KBM-7 (cell line): ENCODE data around the gene ROBO1.
"Not testable (repeated sequence)": the region's sequence is repeated elsewhere in the genome, so short reads cannot be mapped to it uniquely, and the experiment has no call there.

Experiments
- DNase-seq: peaks from one replicate; pipeline ENCODE4 v3.0.0-alpha.2; 2015
- in situ Hi-C: fragments of 300-500 bp; cut with MboI; formaldehyde crosslinking; loops from 2 replicates; pipeline ENCODE4 v1.14.3; 2020; ENCODE audit warnings: low sequenced_read_pairs, low pct_unique_long_range_greater_than_20kb, mixed read lengths

Gene ROBO1

DNA sequence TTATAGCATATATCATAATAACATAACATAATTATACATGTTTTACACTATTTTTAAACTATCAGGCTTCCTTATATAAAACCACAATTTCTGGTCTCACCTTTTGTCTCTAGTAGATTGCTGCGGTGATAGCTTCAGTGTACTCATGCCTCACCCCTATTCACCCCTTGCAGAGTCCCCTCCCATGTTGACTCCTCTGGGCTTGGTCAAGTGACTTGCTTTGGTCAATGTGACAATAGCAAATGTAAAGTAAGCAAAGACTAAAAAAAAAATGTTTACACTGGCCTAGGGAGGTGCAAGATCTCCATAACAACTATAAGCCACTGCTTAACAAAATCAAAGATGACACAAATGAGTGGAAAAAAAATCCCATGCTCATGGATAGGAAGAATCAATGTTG lies 537.5 kb downstream of the ROBO1 start:
- DNase-seq, result no peak
- in situ Hi-C loops, result no loop called here

DNA sequence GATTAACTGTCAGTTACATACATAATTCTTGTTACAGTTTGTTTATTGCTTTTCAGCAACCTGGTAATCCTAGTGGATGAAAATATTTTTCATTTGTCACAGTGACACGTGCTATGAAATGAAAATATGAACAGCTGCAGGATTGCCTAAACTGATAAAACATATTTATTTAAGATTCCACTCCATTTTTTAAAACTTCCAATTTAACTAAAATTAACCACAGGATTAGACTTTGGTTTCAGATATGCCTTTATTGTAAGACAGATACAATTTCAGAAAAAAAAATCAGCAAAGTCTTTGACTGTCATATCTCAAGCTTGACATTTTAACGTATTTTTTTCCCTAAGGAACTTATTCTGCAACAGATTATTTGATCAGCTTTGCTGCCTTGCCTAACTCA lies 550.7 kb downstream of the ROBO1 start:
- DNase-seq, result no peak
- in situ Hi-C loops, result no loop called here

DNA sequence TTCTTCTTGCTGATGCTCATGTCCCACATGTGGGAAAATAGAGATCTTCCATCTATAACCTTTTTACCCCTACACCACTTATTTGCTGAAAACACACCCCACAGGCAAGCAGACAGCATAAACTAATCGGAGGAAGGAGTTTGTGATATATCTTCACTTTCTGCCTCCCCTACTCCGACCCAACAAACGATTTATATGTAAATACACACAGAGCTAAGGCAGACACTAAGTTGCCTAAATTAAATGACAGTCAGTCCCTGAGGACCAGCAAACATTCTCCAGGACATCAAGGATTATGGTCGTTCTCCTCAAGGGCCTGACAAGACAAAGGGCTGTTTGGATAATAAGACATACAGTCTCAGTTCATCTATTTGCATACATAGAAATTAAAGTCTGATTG lies 552.5 kb downstream of the ROBO1 start:
- in situ Hi-C loops, result no loop called here
- DNase-seq, result no peak

DNA sequence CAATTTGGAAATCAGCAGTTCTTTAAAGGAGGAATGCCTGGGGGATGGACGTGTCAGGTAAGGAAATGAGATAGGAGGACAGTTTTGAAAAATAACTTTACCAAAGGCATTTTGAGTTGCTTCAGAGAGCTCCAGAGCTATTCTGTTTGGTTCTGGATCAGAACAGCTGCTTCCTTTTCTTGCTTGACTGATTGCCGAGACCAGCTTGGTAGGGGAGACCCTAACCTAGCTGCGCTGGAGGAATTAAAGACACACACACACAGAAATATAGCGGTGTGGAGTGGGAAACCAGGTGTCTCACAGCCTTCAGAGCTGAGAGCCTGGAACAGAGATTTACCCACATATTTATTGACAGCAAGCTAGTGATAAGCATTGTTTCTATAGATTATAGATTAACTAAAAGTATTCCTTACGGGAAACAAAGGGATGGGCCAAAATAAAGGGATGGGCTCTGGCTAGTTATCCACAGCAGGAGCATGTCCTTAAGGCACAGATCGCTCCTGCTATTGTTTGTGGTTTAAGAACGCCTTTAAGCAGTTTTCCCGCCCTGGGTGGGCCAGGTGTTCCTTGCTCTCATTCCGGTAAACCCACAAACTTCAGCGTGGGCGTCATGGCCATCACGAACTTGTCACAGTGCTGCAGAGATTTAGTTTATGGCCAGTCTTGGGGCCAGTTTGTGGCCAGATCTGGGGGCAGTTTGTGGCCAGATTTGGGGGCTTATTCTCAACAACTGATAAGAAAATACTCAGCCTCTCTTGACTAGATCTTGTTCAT lies 556.0 kb downstream of the ROBO1 start:
- in situ Hi-C loops, result no loop called here
- DNase-seq, result no peak

DNA sequence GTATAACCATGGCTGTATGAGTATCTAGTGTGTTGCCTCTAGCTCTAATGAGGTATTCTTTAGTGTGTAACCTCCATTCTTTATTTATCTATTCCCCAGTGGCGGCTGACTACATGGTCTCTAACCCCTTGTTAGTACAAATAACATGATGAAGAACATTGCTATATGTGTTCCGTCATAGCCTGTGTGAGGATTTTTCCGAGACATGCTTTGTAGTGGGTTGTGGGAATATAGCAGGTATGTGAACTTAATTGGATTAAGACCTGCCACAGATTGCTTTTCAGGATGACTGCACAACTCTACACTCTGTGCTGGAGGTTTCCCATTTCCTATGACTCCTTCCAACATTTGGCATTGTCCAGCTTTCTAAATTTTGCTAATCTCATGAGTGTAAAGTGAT lies 563.4 kb downstream of the ROBO1 start:
- no peak for DNase-seq

DNA sequence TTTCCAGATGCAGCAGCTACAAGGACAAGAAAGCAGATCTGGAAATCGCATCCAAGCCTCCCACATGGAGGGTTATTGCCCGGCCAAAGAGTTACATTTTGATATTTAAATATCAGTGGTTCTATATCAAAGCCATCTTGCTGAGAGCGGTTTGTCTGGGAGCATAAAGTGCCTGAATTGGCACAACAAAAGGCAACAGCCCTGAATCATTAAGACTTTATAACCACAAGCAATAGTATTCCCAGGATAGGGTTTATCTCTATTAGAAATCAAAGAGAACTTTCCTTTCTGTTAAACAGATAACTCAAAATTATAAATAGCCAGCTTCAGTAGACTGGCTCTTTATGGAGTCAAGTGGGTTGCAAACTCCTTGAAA lies 564.7 kb downstream of the ROBO1 start:
- in situ Hi-C loops, result no loop called here
- DNase-seq, result no peak

More for the DNA sequence above, 563.4 kb downstream of the ROBO1 start:
- in situ Hi-C loops, result no loop called here

DNA sequence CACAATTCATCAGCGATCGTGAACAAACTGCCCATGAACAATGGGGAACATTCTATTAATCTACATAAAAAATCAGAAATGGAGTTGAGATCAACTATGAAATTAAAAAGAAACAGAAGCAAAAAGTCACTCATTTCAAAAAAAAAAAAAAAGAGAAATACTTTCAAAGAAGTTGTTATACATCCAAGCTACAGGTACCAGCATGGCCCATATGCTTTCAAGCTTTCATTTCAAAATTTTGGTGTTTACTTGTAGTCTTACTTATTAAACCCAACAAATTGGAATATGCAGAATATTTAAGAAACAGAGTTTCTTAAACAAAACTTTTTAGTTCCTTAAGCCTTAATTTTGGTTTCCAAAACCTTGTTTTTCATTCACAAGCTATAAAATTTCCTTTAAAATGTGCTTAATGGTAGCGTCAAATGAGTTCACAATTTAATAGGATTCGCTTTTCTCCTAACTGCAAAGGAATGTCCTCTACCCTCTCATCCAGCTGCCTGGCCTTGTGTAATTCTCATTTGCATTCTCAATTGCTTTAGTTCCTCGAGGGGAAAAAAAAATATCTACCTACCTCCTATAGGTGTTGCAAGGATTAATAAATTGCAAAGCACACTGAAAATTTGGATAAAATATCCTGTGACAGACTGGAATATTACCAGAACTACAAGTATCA lies 565.2 kb downstream of the ROBO1 start:
- no peak for DNase-seq
- in situ Hi-C loops, result no loop called here

DNA sequence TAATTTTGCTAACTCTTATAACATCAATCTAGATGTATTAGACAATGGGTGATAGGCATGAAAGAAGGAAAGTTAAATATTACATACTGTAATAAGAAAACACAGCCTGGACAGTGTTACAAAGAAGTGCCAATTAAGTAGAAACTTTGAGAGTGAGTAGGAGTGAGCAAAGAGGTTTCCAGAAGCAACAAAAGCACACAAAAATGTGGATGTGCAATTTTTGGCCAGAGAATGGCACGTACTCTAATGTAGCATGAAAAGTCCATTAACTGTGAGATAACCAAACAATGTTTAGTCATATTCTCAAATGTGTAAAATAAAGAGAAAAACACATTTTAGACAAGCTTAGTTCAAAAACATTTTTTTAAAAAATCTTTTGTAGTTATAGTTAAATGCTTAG lies 567.3 kb downstream of the ROBO1 start:
- in situ Hi-C loops, result no loop called here
- DNase-seq, result no peak

DNA sequence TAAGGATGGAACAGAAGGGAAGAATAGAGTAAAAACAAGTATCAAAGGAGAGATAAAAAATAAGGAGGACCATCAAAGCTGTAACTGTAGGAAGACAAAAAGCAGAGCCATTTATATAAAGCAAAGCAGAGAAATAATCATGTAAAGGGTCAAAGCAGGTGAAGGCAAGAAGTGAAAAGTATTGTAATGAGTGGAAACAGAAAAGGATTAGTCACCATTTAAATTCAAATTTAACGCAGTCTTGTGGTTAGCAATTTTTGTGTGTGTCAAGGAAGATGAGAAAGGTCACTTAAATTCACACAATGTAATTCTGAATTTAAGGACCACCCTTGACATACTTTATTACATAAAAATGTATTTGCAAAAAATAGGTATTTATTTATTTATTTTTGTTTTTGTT lies 567.8 kb downstream of the ROBO1 start:
- in situ Hi-C loops, result no loop called here
- DNase-seq, result no peak

DNA sequence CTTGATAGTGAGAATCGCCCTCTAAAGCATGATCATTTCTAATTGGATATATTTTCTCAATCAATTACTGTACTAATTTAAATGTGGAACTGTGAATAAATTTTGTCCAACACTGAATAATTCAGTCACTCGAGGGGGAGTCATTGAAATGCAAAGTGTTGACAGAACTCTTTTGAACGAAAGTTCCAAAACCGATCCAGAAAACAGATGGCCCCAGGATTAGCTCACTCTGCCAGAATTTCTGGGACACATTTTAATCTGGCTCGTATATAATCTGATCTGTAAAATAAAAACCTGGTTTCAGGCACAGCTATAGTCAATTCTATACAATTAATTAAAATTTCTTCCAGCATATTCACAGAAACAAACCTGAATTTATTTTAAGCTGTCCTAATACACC lies 580.4 kb downstream of the ROBO1 start:
- in situ Hi-C loops, result no loop called here

DNA sequence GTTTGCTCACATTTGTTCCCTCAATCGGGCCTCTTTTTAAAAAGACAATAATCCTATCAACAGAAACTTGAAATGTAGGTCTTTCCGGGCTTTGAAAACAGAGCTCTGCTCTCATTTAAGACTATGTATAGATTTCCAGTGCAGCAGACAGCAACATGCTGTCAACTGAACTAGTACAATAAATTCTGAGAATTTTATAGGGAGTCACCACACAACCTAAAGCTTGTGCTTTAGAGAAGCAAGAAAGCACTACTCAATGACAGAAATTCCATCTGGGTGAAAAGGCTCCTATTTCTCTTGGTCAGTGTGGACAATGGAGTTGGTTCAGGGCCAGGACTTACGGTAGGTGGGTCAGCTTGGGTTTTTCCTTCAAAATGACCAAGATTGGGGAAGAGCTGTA lies 583.5 kb downstream of the ROBO1 start:
- DNase-seq, result no peak
- in situ Hi-C loops, result no loop called here

More for the DNA sequence above, 580.4 kb downstream of the ROBO1 start:
- no peak for DNase-seq

DNA sequence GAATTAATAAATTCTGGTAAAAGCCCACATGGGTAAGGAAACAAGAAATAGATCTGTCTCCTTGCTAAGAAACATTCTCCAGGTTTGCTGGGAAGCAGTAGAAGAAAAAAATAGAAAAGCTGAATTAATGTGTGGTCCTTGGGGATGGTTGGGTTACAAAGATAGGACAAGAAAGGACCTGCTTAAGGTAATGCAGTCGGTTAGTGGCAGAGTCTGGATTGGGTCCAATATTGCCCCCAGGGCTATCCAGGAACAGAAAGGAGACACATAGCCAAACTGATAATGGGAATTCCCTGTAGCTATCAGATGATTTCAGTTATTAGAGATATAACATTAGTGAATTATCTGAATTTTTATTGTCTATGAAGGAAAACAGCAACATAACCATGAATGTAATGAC lies 584.3 kb downstream of the ROBO1 start:
- in situ Hi-C loops, result no loop called here
- no peak for DNase-seq

DNA sequence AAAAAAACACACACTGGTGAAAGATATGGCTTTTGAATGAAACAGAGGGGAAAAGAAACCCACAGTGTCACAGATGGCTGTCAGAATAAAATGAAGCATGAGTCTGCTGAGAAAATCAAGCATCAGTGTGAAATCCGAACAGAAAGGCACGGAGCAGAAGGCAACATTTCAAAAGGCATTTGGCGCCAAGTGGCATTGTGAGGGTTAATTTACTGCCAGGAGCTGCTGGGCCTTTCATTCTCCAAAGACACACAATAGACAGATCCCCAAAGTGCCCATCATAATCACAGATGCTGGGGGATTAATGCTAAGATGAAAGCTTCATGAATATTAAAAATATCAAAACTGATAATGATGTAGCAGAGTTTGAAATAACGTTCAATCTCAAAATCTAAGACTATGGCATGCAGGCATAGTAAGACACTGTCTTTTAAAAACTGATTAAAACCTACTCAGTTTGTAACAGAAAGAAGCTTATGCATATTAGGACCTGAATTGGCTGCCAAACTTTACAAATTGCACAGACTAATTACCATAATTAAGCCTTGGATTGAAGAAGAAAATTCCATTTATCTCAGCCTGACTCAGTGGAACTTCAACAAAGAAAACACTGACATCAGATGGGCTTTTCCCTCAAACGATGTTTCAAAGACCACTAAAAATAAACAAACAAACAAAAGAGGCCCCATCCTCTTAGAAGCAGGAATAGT lies 589.2 kb downstream of the ROBO1 start:
- in situ Hi-C loops, result no loop called here
- no peak for DNase-seq

DNA sequence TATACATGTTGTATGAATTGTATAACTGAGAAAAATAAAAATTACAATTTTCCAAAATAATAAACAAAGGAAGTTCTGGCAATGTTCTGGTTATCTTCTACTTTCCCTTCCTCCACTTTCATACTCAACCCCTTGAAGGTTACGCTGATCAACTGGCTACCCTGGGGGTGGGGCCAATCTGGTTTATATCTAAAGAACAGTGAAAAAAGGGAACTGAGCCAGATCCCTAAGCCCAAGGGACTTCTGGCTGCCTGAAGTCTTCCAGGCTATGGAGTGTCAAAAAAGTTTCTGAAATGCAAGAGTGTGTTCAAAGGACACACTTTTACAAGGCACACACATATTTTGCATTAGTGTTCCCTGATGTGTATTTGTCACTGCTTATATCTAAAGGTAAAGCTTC lies 591.9 kb downstream of the ROBO1 start:
- in situ Hi-C loops, result no loop called here
- DNase-seq, result no peak

DNA sequence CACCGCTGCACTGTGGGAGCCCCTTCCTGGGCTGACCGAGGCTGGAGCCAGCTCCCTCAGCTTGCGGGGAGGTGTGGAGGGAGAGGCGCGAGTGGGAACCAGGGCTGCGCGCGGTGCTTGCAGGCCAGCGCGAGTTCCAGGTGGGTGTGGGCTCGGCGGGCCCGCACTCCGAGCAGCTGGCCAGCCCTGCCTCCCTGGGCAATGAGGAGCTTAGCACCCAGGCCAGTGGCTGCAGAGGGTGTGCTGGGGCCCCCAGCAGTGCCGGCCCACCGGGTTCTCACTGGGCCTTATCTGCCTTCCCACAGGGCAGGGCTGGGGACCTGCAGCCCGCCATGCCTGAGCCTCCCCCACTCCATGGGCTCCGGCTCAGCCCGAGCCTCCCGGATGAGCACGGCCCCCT lies 594.5 kb downstream of the ROBO1 start:
- DNase-seq, in situ Hi-C loops: not testable (repeated sequence)

DNA sequence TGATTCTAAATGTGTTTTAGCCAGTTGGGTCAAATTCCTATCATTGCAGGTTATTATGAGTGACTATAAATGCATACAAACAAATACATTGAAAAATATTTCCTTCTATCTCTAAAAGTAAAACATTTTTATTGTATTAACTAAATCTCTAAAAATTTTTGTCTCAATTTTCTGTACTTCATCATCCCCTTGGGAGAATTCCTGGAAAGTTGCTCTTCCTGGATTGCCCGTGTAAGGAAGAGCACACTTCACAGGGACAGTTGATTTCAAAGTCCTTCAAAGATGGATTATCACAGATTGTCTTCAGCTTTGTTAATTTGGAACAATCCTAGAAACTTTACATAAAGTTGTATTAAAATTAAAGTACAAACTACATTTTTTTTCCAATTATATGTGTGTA lies 595.6 kb downstream of the ROBO1 start:
- DNase-seq, result no peak
- in situ Hi-C loops, result no loop called here

DNA sequence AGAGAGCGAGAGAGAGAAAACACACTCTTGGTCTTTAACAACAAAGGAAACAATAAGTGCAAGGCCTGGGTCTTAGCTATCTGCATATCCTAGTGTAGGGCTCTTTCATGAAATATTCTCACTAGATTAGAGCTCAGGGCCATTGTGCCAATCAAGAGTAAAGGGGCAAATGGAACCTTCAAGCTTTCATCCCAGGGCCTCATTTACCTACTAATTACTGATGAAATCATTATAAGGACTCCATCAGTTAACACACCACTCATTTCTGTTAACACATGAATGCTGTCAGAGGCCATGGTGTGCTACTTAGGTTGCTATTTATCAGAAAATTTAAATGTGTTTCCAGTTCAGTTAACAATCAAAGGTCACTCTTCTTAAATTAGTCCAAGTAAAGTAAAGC lies 597.8 kb downstream of the ROBO1 start:
- DNase-seq, result no peak
- in situ Hi-C loops, result no loop called here

DNA sequence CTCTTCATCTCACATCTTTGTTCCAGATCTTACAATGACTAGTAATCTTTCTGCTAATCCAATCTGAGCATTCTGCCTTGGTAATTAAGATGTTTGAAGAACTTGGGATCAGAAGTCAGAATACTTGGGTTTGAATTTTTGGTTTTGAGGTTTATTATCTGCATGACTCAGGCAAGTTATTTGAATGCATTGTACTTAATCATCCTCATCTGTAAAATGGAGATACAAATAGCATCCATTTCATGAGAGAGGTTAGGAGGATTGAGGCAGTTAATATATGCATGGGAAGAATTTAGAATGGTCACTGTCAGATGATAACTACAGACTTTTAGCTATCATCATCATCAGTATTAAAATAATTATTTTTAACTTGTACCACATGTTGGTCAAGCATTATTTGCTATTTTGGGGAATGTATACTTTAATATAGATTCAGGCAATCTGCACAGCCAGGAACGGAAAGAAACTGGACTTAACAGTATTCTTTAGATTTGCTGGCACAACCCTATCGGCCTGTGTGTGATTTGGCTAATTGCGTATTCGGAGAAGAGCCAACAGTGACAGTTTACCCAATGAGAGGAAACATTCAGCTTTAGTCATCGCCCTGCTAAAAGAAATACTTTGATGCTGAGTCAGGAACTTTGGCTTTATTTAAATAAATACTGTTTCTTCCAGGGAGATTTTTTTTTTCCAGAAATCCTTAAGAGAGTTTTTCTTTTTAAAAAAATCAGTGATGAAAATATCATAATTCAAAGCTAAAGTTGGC lies 600.0 kb downstream of the ROBO1 start:
- in situ Hi-C loops, result no loop called here
- no peak for DNase-seq

DNA sequence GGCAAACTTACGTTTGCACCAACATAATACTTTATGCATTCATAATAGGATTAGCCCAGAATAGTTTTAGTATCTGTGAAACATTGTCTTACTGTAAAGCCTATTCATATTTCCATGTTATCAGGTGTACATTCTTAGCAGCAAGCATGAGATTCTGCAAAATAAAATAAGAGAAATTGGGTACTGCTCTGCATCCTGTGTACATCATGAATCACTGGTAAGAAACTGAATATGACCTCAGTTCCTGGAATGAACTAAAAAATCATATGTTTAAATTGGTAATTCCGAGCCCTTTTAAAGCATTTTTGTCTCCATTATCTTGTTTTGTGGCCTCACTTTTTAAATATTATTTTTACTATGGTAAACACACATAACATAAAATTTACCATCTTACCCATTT lies 605.1 kb downstream of the ROBO1 start:
- in situ Hi-C loops, result no loop called here
- no peak for DNase-seq

DNA sequence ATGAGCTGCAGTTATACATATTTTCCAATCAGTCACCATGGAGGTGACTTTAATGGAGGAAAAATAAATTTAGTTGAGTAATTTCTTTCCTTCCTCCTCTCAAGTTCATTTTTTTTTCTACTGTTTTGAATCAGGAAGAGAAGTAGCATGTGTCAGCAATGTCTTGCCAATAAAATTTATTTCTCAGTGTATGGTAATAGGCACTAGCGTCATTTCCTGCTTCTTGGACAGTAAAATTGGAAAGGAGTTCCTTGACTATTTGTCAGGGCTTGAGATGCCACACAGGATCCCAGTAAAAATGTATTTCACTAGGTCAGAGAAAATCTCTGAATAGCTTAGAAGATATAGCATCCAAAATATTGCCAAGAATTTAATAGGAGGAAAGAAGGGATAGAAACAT lies 605.9 kb downstream of the ROBO1 start:
- in situ Hi-C loops, result no loop called here
- no peak for DNase-seq
